ENCODE results near the gene MEIOB. TPM values are rescaled to one million over a fixed set of nuclear protein-coding genes. Genes with fewer than 3 reads are reported as not detected.

The MEIOB gene
- polyA plus RNA-seq, 3 donors, result not detected

- no peak for DNase-seq
- Mint-ChIP-seq H3K36me3 (peaks cover 49 to 80% of the 10 kb centered on the region in 2 donors), H3K27ac (no peak overlapping the region), H3K9me3 (peaks cover 0 to 2% (median 0%) of the 10 kb centered on the region in 7 donors), H3K4me1 (no peaks in the 10 kb centered on the region), H3K27me3 (ENCODE audit: low read depth in 3 of 3) (no peaks in the 10 kb centered on the region), H3K4me3 (no peak overlapping the region)
- H3K27me3 ChIP-seq (ENCODE audit: control insufficient read depth in 2 of 2, insufficient read depth in 2 of 2, low read length in 2 of 2), result no peaks in the 10 kb centered on the region
- TF ChIP-seq CTCF (IDR thresholded peaks at IDR 0.05), result no peak
- H3K9ac ChIP-seq (ENCODE audit: insufficient read depth, low read length, poor library complexity, severe bottlenecking), result no peak overlapping the region
- peaks cover 42 to 60% of the 10 kb centered on the region in 2 donors for H3K36me3 ChIP-seq (replicated peaks in 1 of 2; ENCODE audit: control insufficient read depth in 1 of 2, insufficient read depth in 2 of 2, low read length in 2 of 2)
- no peak overlapping the region for H2AFZ ChIP-seq (ENCODE audit: insufficient read depth, low read depth, low read length, poor library complexity, severe bottlenecking)
- intact Hi-C loops (cut with micrococcal nuclease), result no loop called here
- H3K27ac ChIP-seq (ENCODE audit: low read depth in 1 of 2, low read length in 2 of 2), result no peak overlapping the region
- no peak overlapping the region for H3K4me2 ChIP-seq (replicated peaks; ENCODE audit: extremely low read depth, low read length, poor library complexity, severe bottlenecking)
- H3K4me1 ChIP-seq (ENCODE audit: control insufficient read depth in 1 of 2, insufficient read depth in 2 of 2, low read length in 2 of 2), result no peaks in the 10 kb centered on the region
- H3K4me3 ChIP-seq (replicated peaks in 1 of 3; ENCODE audit: low read depth in 2 of 3, low read length in 3 of 3), result no peak overlapping the region
- WGBS (ENCODE audit: insufficient coverage), result 98% methylated on average over 5 of the region's 16 CpGs
- H3K79me2 ChIP-seq (ENCODE audit: insufficient read depth, low read length), result no peaks in the 10 kb centered on the region
- H4K20me1 ChIP-seq (ENCODE audit: insufficient read depth, low read length), result peaks cover 17% of the 10 kb centered on the region
- no peaks in the 10 kb centered on the region for H3K9me3 ChIP-seq (replicated peaks in 1 of 2; ENCODE audit: control insufficient read depth in 1 of 2, insufficient read depth in 1 of 2, low read length in 2 of 2)
Observed at GRCh38 chr16:1810106-1810505, 61.9 kb downstream of the MEIOB start.

DNA sequence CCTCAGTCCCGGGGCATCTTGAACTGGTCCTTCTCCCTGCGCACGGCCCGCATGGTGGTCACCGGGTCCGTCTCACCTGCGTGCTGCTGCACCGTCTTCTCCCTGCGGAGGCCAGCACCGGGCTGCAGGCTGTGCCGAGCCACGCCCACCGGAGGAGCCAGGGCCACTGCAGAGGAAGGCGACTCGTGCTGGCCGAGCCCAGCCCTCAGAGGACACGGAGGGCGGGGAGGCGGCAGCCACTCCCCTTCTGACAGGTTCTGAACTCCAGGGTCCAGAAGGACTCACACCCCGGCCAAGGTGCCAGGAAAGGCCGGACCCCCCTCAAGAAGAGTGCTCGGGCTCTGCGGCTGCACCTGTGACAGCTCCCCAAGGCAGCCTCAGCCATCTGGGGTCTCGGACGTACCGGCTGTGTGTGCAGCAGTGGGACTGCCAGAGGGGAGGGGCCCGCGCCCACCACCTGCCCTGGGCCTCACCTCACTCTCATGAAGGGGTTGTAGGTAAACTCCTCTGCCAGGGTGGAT is 62.6 kb downstream of the MEIOB start:
- Histone ChIP-seq H3K27ac (ENCODE audit: low read depth in 1 of 2, low read length in 2 of 2) (no peak overlapping the region), H2AFZ (ENCODE audit: insufficient read depth, low read depth, low read length, poor library complexity, severe bottlenecking) (no peak overlapping the region), H4K20me1 (ENCODE audit: insufficient read depth, low read length) (peaks cover 14% of the 10 kb centered on the region), H3K4me1 (ENCODE audit: control insufficient read depth in 1 of 2, insufficient read depth in 2 of 2, low read length in 2 of 2) (no peaks in the 10 kb centered on the region), H3K36me3 (replicated peaks in 1 of 2; ENCODE audit: control insufficient read depth in 1 of 2, insufficient read depth in 2 of 2, low read length in 2 of 2) (peaks cover 42 to 53% of the 10 kb centered on the region in 2 donors), H3K79me2 (ENCODE audit: insufficient read depth, low read length) (no peaks in the 10 kb centered on the region), H3K4me3 (replicated peaks in 1 of 3; ENCODE audit: low read depth in 2 of 3, low read length in 3 of 3) (no peak overlapping the region), H3K27me3 (ENCODE audit: control insufficient read depth in 2 of 2, insufficient read depth in 2 of 2, low read length in 2 of 2) (no peaks in the 10 kb centered on the region), H3K4me2 (replicated peaks; ENCODE audit: extremely low read depth, low read length, poor library complexity, severe bottlenecking) (no peak overlapping the region), H3K9ac (ENCODE audit: insufficient read depth, low read length, poor library complexity, severe bottlenecking) (no peak overlapping the region), H3K9me3 (replicated peaks in 1 of 2; ENCODE audit: control insufficient read depth in 1 of 2, insufficient read depth in 1 of 2, low read length in 2 of 2) (no peaks in the 10 kb centered on the region)
- no peak for TF ChIP-seq CTCF (IDR thresholded peaks at IDR 0.05)
- Mint-ChIP-seq H3K4me1 (no peaks in the 10 kb centered on the region), H3K4me3 (no peak overlapping the region), H3K9me3 (peaks cover 0 to 2% (median 0%) of the 10 kb centered on the region in 7 donors), H3K36me3 (peaks cover 44 to 75% of the 10 kb centered on the region in 2 donors), H3K27ac (no peak overlapping the region), H3K27me3 (ENCODE audit: low read depth in 3 of 3) (no peaks in the 10 kb centered on the region)
- DNase-seq, result no peak
- WGBS (ENCODE audit: insufficient coverage), result 88% methylated on average over 23 of the region's 28 CpGs
- intact Hi-C loops (cut with micrococcal nuclease), result no loop called here

Data from CD14-positive monocyte (primary cell).